ENCODE data around the gene RFX4. TPM values are rescaled to one million over a fixed set of nuclear protein-coding genes. Genes with fewer than 3 reads are reported as not detected.

RFX4 gene
- total RNA-seq, 2 experiments from 2014 or later: not detected

DNA sequence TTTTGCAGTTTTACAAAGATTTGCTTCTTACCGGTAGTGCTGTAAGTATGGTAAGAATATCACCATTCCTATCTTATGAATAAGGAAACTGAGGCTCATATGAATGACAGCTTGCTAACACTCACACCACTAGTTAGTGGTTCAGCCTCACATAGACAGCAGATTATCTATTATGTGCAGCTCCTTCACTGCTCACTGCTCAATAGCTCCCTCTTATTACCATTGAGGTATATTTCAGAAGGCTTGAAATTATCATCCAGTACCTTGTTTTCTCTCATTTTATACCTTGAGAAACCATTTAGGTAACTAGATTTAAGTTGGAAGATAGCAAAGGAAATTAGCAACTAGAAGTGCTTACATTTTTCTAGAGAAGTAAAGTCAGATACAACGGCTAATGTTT, 207.2 kb downstream of the RFX4 start:
- no peak overlapping the region for H3K4me2 ChIP-seq (ENCODE audit: low read length)
- H3K9me2 ChIP-seq (ENCODE audit: insufficient read depth, low read length): no peaks in the 10 kb centered on the region
- BruUV-seq (replicated peaks): no TSS peak
- H2AFZ ChIP-seq (ENCODE audit: low read length): no peak overlapping the region
- H3K79me2 ChIP-seq (ENCODE audit: insufficient read depth, low read depth, low read length): no peaks in the 10 kb centered on the region
- H3K36me3 ChIP-seq (ENCODE audit: insufficient read depth, low read length): no peaks in the 10 kb centered on the region
- ChIA-PET POLR2A (interaction anchor here (0.9 to 1.4 kb wide), 4 partner anchors 9 to 25 kb away, joined by 3 to 5 read pairs (median 5); no protein-coding TSS in a partner anchor), CTCF (ENCODE audit: unreplicated experiment) (interaction anchor here (0.6 kb wide), 1 partner anchor 51 kb away, joined by 3 read pairs; no protein-coding TSS in a partner anchor)
- DNase-seq (ENCODE audit: low spot score): peak; percentile 21
- no peaks in the 10 kb centered on the region for H3K4me1 ChIP-seq (ENCODE audit: insufficient read depth, low read length, poor library complexity, severe bottlenecking)
- no peak overlapping the region for H3K27ac ChIP-seq (ENCODE audit: low read depth, low read length, poor library complexity, severe bottlenecking)
- H4K20me1 ChIP-seq (ENCODE audit: insufficient read depth, low read length): no peaks in the 10 kb centered on the region
- H3K4me3 ChIP-seq (ENCODE audit: low read depth, low read length, poor library complexity, severe bottlenecking): no peak overlapping the region
- no peaks in the 10 kb centered on the region for H3K9me3 ChIP-seq (ENCODE audit: low read length)
- intact Hi-C loops (cut with micrococcal nuclease; ENCODE audit: unreplicated experiment): no loop called here
- TF ChIP-seq, protein P1, sequence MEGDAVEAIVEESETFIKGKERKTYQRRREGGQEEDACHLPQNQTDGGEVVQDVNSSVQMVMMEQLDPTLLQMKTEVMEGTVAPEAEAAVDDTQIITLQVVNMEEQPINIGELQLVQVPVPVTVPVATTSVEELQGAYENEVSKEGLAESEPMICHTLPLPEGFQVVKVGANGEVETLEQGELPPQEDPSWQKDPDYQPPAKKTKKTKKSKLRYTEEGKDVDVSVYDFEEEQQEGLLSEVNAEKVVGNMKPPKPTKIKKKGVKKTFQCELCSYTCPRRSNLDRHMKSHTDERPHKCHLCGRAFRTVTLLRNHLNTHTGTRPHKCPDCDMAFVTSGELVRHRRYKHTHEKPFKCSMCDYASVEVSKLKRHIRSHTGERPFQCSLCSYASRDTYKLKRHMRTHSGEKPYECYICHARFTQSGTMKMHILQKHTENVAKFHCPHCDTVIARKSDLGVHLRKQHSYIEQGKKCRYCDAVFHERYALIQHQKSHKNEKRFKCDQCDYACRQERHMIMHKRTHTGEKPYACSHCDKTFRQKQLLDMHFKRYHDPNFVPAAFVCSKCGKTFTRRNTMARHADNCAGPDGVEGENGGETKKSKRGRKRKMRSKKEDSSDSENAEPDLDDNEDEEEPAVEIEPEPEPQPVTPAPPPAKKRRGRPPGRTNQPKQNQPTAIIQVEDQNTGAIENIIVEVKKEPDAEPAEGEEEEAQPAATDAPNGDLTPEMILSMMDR (conservative IDR thresholded peaks at IDR 0.05; ENCODE audit: low read length): peak; percentile 71
- TF ChIP-seq EZH2phosphoT487 (IDR thresholded peaks at IDR 0.05; ENCODE audit: borderline replicate concordance, low read depth, low read length): no peak

DNA sequence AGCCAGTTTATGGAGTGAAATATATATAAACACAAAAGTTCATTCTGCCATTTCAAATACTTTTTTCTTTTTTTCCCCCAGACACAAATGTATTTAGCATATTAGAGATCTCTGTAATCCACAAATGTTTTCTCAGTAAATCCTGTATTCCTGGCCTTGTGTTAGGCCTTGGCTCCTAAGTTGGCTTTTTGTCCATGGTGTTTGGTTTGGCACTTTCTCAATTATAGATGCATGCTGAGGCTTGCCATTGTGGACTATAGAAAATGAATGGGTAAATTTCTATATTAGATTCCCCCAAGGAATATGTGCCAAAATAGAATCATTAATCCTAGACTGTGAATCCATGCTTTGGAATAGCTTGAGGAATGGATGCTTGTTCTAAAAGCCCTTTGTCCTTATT, 208.7 kb downstream of the RFX4 start:
- Histone ChIP-seq H2AFZ (ENCODE audit: low read length) (no peak overlapping the region), H3K4me1 (ENCODE audit: insufficient read depth, low read length, poor library complexity, severe bottlenecking) (no peaks in the 10 kb centered on the region), H3K36me3 (ENCODE audit: insufficient read depth, low read length) (no peaks in the 10 kb centered on the region), H3K27ac (ENCODE audit: low read depth, low read length, poor library complexity, severe bottlenecking) (no peak overlapping the region), H4K20me1 (ENCODE audit: insufficient read depth, low read length) (no peaks in the 10 kb centered on the region), H3K9me3 (ENCODE audit: low read length) (no peaks in the 10 kb centered on the region), H3K79me2 (ENCODE audit: insufficient read depth, low read depth, low read length) (no peaks in the 10 kb centered on the region), H3K4me2 (ENCODE audit: low read length) (no peak overlapping the region), H3K9me2 (ENCODE audit: insufficient read depth, low read length) (no peaks in the 10 kb centered on the region), H3K4me3 (ENCODE audit: low read depth, low read length, poor library complexity, severe bottlenecking) (no peak overlapping the region)
- intact Hi-C loops (cut with micrococcal nuclease; ENCODE audit: unreplicated experiment): no loop called here
- no peak for DNase-seq (ENCODE audit: low spot score)
- BruUV-seq (replicated peaks): no TSS peak
- ChIA-PET POLR2A (interaction anchor here (1.3 kb wide), 1 partner anchor 10 kb away, joined by 5 read pairs; no protein-coding TSS in a partner anchor), CTCF (ENCODE audit: unreplicated experiment) (no interaction called here)
- TF ChIP-seq, protein P1 (conservative IDR thresholded peaks at IDR 0.05; ENCODE audit: low read length): no peak
- TF ChIP-seq EZH2phosphoT487 (IDR thresholded peaks at IDR 0.05; ENCODE audit: borderline replicate concordance, low read depth, low read length): no peak

DNA sequence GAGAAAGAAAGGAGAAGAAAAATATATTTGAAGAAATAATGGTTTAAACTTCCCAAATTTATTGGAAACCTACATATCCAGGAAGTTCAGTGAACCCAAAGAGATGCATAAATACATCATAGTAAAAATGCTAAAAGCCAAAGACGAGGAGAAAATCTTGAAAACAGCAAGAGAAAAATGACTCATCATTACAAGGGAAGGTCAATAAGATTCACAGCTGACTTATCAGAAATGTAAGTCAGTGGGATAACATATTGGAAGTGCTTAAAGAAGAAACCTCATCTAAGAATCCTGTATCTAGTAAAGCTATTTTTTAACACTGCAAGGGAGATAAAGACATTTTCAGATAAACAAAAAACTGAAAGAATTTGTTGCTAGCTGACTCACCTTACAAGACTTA, 211.6 kb downstream of the RFX4 start:
- Histone ChIP-seq H3K4me3 (ENCODE audit: low read depth, low read length, poor library complexity, severe bottlenecking) (no peak overlapping the region), H2AFZ (ENCODE audit: low read length) (no peak overlapping the region), H3K4me1 (ENCODE audit: insufficient read depth, low read length, poor library complexity, severe bottlenecking) (no peaks in the 10 kb centered on the region), H3K9me3 (ENCODE audit: low read length) (no peaks in the 10 kb centered on the region), H4K20me1 (ENCODE audit: insufficient read depth, low read length) (no peaks in the 10 kb centered on the region), H3K36me3 (ENCODE audit: insufficient read depth, low read length) (no peaks in the 10 kb centered on the region), H3K79me2 (ENCODE audit: insufficient read depth, low read depth, low read length) (no peaks in the 10 kb centered on the region), H3K4me2 (ENCODE audit: low read length) (no peak overlapping the region), H3K9me2 (ENCODE audit: insufficient read depth, low read length) (no peaks in the 10 kb centered on the region), H3K27ac (ENCODE audit: low read depth, low read length, poor library complexity, severe bottlenecking) (no peak overlapping the region)
- ChIA-PET CTCF (ENCODE audit: unreplicated experiment) (no interaction called here), POLR2A (interaction anchor here (0.6 kb wide), 1 partner anchor 398 kb away, joined by 3 read pairs; no protein-coding TSS in a partner anchor)
- intact Hi-C loops (cut with micrococcal nuclease; ENCODE audit: unreplicated experiment): no loop called here
- no TSS peak for BruUV-seq (replicated peaks)
- TF ChIP-seq, protein P1 (conservative IDR thresholded peaks at IDR 0.05; ENCODE audit: low read length): no peak
- TF ChIP-seq EZH2phosphoT487 (IDR thresholded peaks at IDR 0.05; ENCODE audit: borderline replicate concordance, low read depth, low read length): no peak
- DNase-seq (ENCODE audit: low spot score): no peak
